ENCODE measurements around the gene NYNRIN.
"Not testable (repeated sequence)": the region's sequence is repeated elsewhere in the genome, so short reads cannot be mapped to it uniquely, and the experiment has no call there.

Gene NYNRIN

GRCh38 chr14:24370748-24371147, 28.1 kb upstream of the NYNRIN start:
- TF ChIP-seq ZFX (IDR thresholded peaks at IDR 0.05; ENCODE audit: borderline replicate concordance) (no peak), CTCF (IDR thresholded peaks at IDR 0.05) (no peak)
- no peak overlapping the region for H3K27ac ChIP-seq

- H3K27ac ChIP-seq: not testable (repeated sequence)
These were observed 27.2 kb upstream of the NYNRIN start for GRCh38 chr14:24371605-24372004.

GRCh38 chr14:24372701-24373416, 25.9 kb upstream of the NYNRIN start:
- H3K27ac ChIP-seq: no peak overlapping the region
- TF ChIP-seq CTCF (IDR thresholded peaks at IDR 0.05): no peak
- TF ChIP-seq ZFX (IDR thresholded peaks at IDR 0.05; ENCODE audit: borderline replicate concordance): no peak

GRCh38 chr14:24376448-24377070, 22.2 kb upstream of the NYNRIN start:
- no peak overlapping the region for H3K27ac ChIP-seq
- TF ChIP-seq CTCF (IDR thresholded peaks at IDR 0.05) (no peak), ZFX (IDR thresholded peaks at IDR 0.05; ENCODE audit: borderline replicate concordance) (no peak)

- no peak overlapping the region for H3K27ac ChIP-seq
- TF ChIP-seq CTCF (IDR thresholded peaks at IDR 0.05) (no peak), ZFX (IDR thresholded peaks at IDR 0.05; ENCODE audit: borderline replicate concordance) (no peak)
These were observed 21.7 kb upstream of the NYNRIN start for GRCh38 chr14:24377126-24377525.

GRCh38 chr14:24377657-24378056, 21.1 kb upstream of the NYNRIN start:
- H3K27ac ChIP-seq: no peak overlapping the region
- TF ChIP-seq CTCF (IDR thresholded peaks at IDR 0.05): no peak
- no peak for TF ChIP-seq ZFX (IDR thresholded peaks at IDR 0.05; ENCODE audit: borderline replicate concordance)

- TF ChIP-seq ZFX (IDR thresholded peaks at IDR 0.05; ENCODE audit: borderline replicate concordance): no peak
- no peak for TF ChIP-seq CTCF (IDR thresholded peaks at IDR 0.05)
These were observed 20.5 kb upstream of the NYNRIN start for GRCh38 chr14:24378327-24378726.

More at GRCh38 chr14:24378327-24378726, 20.5 kb upstream of the NYNRIN start:
- no peak overlapping the region for H3K27ac ChIP-seq
